HepG2 (cell line): ENCODE results near the gene TANGO6. TPM values are rescaled to one million over a fixed set of nuclear protein-coding genes. Genes with fewer than 3 reads are reported as not detected.

Source experiments
- ATAC-seq: fragments of 200-7000 bp; cut with Tn5 transposase; 3 replicates; pipeline ENCODE4 v1.9.1; 2020; ENCODE audit warnings: mild to moderate bottlenecking, moderate library complexity
- BruUV-seq: library from RNA; stranded (reverse); fragments of 400-500 nt; replicated peaks from 2 replicates; lab custom pipeline; 2021; lab: Mats Ljungman, UMichigan
- CTCF ChIA-PET: fragments of 300-600 bp; formaldehyde crosslinking; extraction: SDS; loops from one replicate; lab custom pipeline; 2021; ENCODE audit warnings: low total read pairs, inconsistent platforms, low intra/inter-chr PET ratio; lab: Yijun Ruan, JAX
- POLR2A ChIA-PET: fragments of 350-600 bp; sonication (Branson Sonifier 250); formaldehyde crosslinking; loops from one replicate; lab custom pipeline; 2020; ENCODE audit warnings: antibody characterized with exemption, inconsistent platforms; lab: Yijun Ruan, JAX
- DNase-seq: peaks from one replicate; pipeline ENCODE4 v3.0.0-alpha.2; 2015; ENCODE audit warnings: low spot score
- FAIRE-seq: peaks from 3 replicates; lab custom pipeline; 2011; peaks lifted over from hg19 to GRCh38; lab: Jason Lieb, UNC
- H2AFZ ChIP-seq: one replicate; pipeline ENCODE4 v1.6.1; 2011; ENCODE audit warnings: low read length, inconsistent platforms
- H3K27ac ChIP-seq: fragments of 300-600 bp; 3 replicates; pipeline ENCODE4 v1.8.0; 2011; ENCODE audit warnings: mixed run types, mild to moderate bottlenecking, mixed read lengths, low read length, inconsistent platforms; ENCODE audit not compliant: insufficient read depth; ENCODE audit errors: extremely low read length
- H3K27me3 ChIP-seq, 2 experiments: fragments of 200-600 bp in 1 of 2; 2 replicates in 1 of 2; 3 replicates in 1 of 2; pipeline versions ENCODE4 v1.6.0 to v1.8.0; 2011; ENCODE audit warnings: low read length in 2 of 2, mild to moderate bottlenecking in 2 of 2, moderate library complexity in 2 of 2, inconsistent platforms in 1 of 2; ENCODE audit not compliant: insufficient read depth in 2 of 2, control insufficient read depth in 1 of 2
- H3K36me3 ChIP-seq, 2 experiments: fragments of 200-600 bp in 1 of 2; replicated peaks in 1 of 2; 2 replicates in 1 of 2; 3 replicates in 1 of 2; pipeline versions ENCODE4 v1.5.1 to v1.8.0; 2011; ENCODE audit warnings: low read length in 2 of 2, inconsistent platforms in 1 of 2; ENCODE audit not compliant: insufficient read depth in 2 of 2, control insufficient read depth in 1 of 2
- H3K4me1 ChIP-seq: 2 replicates; pipeline ENCODE4 v1.5.1; 2012; ENCODE audit warnings: low read length, inconsistent platforms; ENCODE audit not compliant: insufficient read depth
- H3K4me2 ChIP-seq: 2 replicates; pipeline ENCODE4 v1.6.0; 2011; ENCODE audit warnings: low read depth, low read length, inconsistent platforms
- H3K4me3 ChIP-seq, 3 experiments: fragments of 200-600 bp in 1 of 3; sonication (generic), shearing (Covaris generic) in 1 of 3; replicated peaks in 1 of 3; 2 replicates each; pipeline ENCODE4 v1.5.1; 2011 to 2016; ENCODE audit warnings: low read length in 3 of 3, inconsistent platforms in 2 of 3, low read depth in 2 of 3, mild to moderate bottlenecking in 2 of 3, control low read depth in 1 of 3, mixed read lengths in 1 of 3; ENCODE audit not compliant: insufficient read depth in 1 of 3
- H3K79me2 ChIP-seq: one replicate; pipeline ENCODE4 v1.6.1; 2011; ENCODE audit warnings: low read length, inconsistent platforms; ENCODE audit not compliant: insufficient read depth
- H3K9ac ChIP-seq: 2 replicates; pipeline ENCODE4 v1.6.0; 2011; ENCODE audit warnings: mild to moderate bottlenecking, low read depth, low read length, inconsistent platforms; ENCODE audit not compliant: insufficient read depth
- H3K9me3 ChIP-seq: 2 replicates; pipeline ENCODE4 v1.5.1; 2012; ENCODE audit warnings: mild to moderate bottlenecking, low read length
- H4K20me1 ChIP-seq: 2 replicates; pipeline ENCODE4 v1.6.0; 2011; ENCODE audit warnings: inconsistent platforms, mild to moderate bottlenecking, low read length, moderate library complexity; ENCODE audit not compliant: insufficient read depth
- ZNF574 ChIP-seq: sonication (generic); formaldehyde crosslinking; IDR thresholded peaks from 2 replicates; pipeline ENCODE4 v1.4.0; 2020; ENCODE audit warnings: missing genetic modification reagents
- ZNF629 ChIP-seq: sonication (generic); formaldehyde crosslinking; conservative IDR thresholded peaks from 2 replicates; pipeline ENCODE4 v1.5.0; 2020; ENCODE audit warnings: missing genetic modification reagents
- WGBS: methylation state at CpG from one replicate; pipeline ENCODE4 v1.1.6; 2017; ENCODE audit warnings: low lambda C conversion rate; 5-methylcytosine and 5-hydroxymethylcytosine counted together
- in situ Hi-C: cut with HindIII; loops from 2 replicates; pipeline ENCODE4 v1.10.0; 2017; ENCODE audit warnings: low pct_unique_long_range_greater_than_20kb; ENCODE audit not compliant: extremely low pct_ligation_motif_present
- intact Hi-C: fragments of 100-400 bp; cut with micrococcal nuclease; formaldehyde crosslinking; loops from one replicate; pipeline ENCODE4 v1.10.0; 2022; ENCODE audit not compliant: unreplicated experiment
- polyA plus RNA-seq, 8 experiments: library from polyadenylated mRNA; depleted of rRNA in 3 of 8; stranded (reverse) in 7 of 8; unstranded in 1 of 8; fragments of >200 nt; fragmentation: Illumina TruSeq in 4 of 8; extraction: Trizol in 4 of 8; gene quantifications; 2 replicates each; pipeline versions ENCODE4 v1.2.1 to v1.2.3, GENCODE V29; 2011 to 2016; ENCODE audit warnings: low read depth in 4 of 8, missing spikeins in 1 of 8, mixed read lengths in 1 of 8; ENCODE audit not compliant: insufficient read depth in 1 of 8
- total RNA-seq, 5 experiments: library from RNA; depleted of rRNA; stranded (reverse); fragments of >200 nt; fragmentation: Illumina TruSeq; extraction: Trizol; gene quantifications; 2 replicates each; pipeline ENCODE4 v1.2.3, GENCODE V29; 2016; ENCODE audit warnings: low read depth in 1 of 5

TANGO6 gene
- total and polyA plus RNA-seq, 2 of the 13 experiments (the other 11 are each of a cell fraction or from before 2014, with no cell fraction given), result 7.2 to 13.3 TPM

- no peak for DNase-seq
Observed at GRCh38 chr16:69079697-69080096, 236.4 kb downstream of the TANGO6 start.

More at GRCh38 chr16:69079697-69080096, 236.4 kb downstream of the TANGO6 start:
- no peak overlapping the region for H3K4me3 ChIP-seq
- 95% methylated on average over 2 of the region's 2 CpGs for WGBS
- POLR2A ChIA-PET, result no interaction called here
- no peak for TF ChIP-seq ZNF574
- TF ChIP-seq ZNF629, result no peak
- TF ChIP-seq, all 625 proteins: peak for 0
- FAIRE-seq (no peak), ATAC-seq (no peak)
- Histone ChIP-seq H3K27ac (no peak overlapping the region), H3K36me3 (no peaks in the 10 kb centered on the region; a peak in 1 of 5 replicates), H4K20me1 (no peaks in the 10 kb centered on the region), H3K9me3 (no peaks in the 10 kb centered on the region), H3K9ac (no peak overlapping the region), H3K4me1 (peaks cover 12% of the 10 kb centered on the region), H2AFZ (no peak overlapping the region), H3K4me2 (no peak overlapping the region), H3K27me3 (no peaks in the 10 kb centered on the region), H3K79me2 (no peaks in the 10 kb centered on the region)
- no TSS peak for BruUV-seq
- CTCF ChIA-PET, result no interaction called here
- intact Hi-C loops, result no loop called here
- in situ Hi-C loops, result no loop called here
